GM12891 (cell line): Measurements from ENCODE around the gene NVL.

Source experiments
- PAX5 ChIP-seq: IDR thresholded peaks from 2 replicates; pipeline ENCODE4 v1.6.1; 2011; ENCODE audit warnings: low read length, moderate library complexity, mild to moderate bottlenecking; ENCODE audit not compliant: insufficient read depth, severe bottlenecking
- POLR2A ChIP-seq: IDR thresholded peaks from 2 replicates; pipeline ENCODE4 v1.6.1; 2011; ENCODE audit warnings: low read depth, low read length, control low read depth
- POLR2AphosphoS5 ChIP-seq: IDR thresholded peaks from 2 replicates; pipeline ENCODE4 v1.6.1; 2011; ENCODE audit warnings: low read depth, low read length, control low read depth
- TAF1 ChIP-seq: IDR thresholded peaks from 2 replicates; pipeline ENCODE4 v1.6.1; 2011; ENCODE audit warnings: low read depth, low read length, control low read depth

DNA sequence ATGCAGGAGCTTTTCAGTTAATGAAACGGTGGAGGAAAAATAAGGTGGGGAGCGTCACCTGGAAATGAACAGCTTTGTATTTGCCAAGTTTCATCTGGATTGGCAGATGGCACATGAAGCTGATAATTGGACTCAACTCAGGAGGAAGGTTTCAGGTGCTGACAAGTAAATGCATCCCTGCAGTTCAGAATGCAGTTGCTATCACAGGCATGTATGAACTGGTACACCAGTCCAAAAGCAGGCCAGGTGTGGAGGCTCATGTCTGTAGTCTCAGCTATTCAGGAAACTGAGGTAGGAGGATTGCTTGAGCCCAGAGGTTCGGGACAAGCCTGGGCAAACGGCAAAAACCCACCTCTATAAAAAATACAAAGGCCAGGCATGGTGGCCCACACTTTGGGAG is 131.4 kb downstream of the NVL start:
- TF ChIP-seq POLR2A (no peak), PAX5 (no peak), POLR2AphosphoS5 (no peak), TAF1 (no peak)
